A375 (cell line): Measurements from ENCODE around the gene CRYBB3. TPM values are rescaled to one million over a fixed set of nuclear protein-coding genes. Genes with fewer than 3 reads are reported as not detected.

Source experiments
- small RNA-seq: library from RNA; depleted of rRNA; stranded (forward); fragments of <200 nt; gene quantifications from one replicate; pipeline ENCODE3, GENCODE V24; 2014
- total RNA-seq: library from RNA; depleted of rRNA; stranded (reverse); fragments of >200 nt; shearing (Covaris generic); gene quantifications from 2 replicates; pipeline ENCODE4 v1.2.3, GENCODE V29; 2014; rRNA removed

The CRYBB3 gene
- total RNA-seq: 1.1 TPM in 1 of 2 replicates, not detected in the other

GRCh38 chr22:25199731-25200520, at the start of gene CRYBB3:
Gene CRYBB3, plus strand, starts transcription at chr22:25199858. Its CDS starts 1,539 bp downstream, at chr22:25201397.

GRCh38 chr22:25219211-25219689, 19.6 kb downstream of the CRYBB3 start, which contains the start of gene CRYBB2:
Gene CRYBB2, plus strand, starts transcription at chr22:25219639. Its CDS starts 1,791 bp downstream, at chr22:25221430.

Small RNA genes lying within 50 kb of the gene (small RNA-seq; reads per million reads assigned to genes)
- not detected for gene Z99916.2

Other genes with a start within 250 kb of the CRYBB3 start
- gene KIAA1671, start 247.1 kb upstream of the CRYBB3 start, total RNA-seq: 8.1 and 8.4 TPM in 2 replicates
- gene CRYBB2, start 19.8 kb downstream of the CRYBB3 start, total RNA-seq: 0.15 TPM in 1 of 2 replicates, not detected in the other